MM.1S (cell line): Measurements from ENCODE around the gene PWWP2B.

Experiments
- DNase-seq: peaks from one replicate; pipeline ENCODE4 v3.0.0-alpha.2; 2015
- H2AFZ ChIP-seq: fragments of 300-600 bp; sonication (generic); 2 replicates; pipeline ENCODE4 v1.6.0; 2016; ENCODE audit warnings: antibody characterized with exemption, low read length
- H3F3A ChIP-seq: fragments of 300-600 bp; sonication (generic); 2 replicates; pipeline ENCODE4 v1.6.1; 2016; ENCODE audit warnings: mild to moderate bottlenecking, antibody characterized with exemption, low read length, moderate library complexity, mixed read lengths; ENCODE audit not compliant: insufficient read depth
- H3K27ac ChIP-seq: fragments of 300-600 bp; sonication (generic); 2 replicates; pipeline ENCODE4 v1.5.1; 2016; ENCODE audit warnings: mild to moderate bottlenecking, low read length
- H3K27me3 ChIP-seq: fragments of 300-600 bp; sonication (generic); replicated peaks from 2 replicates; pipeline ENCODE4 v1.6.0; 2016; ENCODE audit warnings: low read length; ENCODE audit not compliant: insufficient read depth
- H3K36me3 ChIP-seq: fragments of 300-600 bp; sonication (generic); replicated peaks from 2 replicates; pipeline ENCODE4 v1.6.1; 2016; ENCODE audit warnings: mild to moderate bottlenecking, low read length, mixed read lengths; ENCODE audit not compliant: insufficient read depth
- H3K4me1 ChIP-seq: fragments of 300-600 bp; sonication (generic); 2 replicates; pipeline ENCODE4 v1.6.1; 2016; ENCODE audit warnings: low read length, mixed read lengths
- H3K4me2 ChIP-seq: fragments of 300-600 bp; sonication (generic); 2 replicates; pipeline ENCODE4 v1.6.0; 2016; ENCODE audit warnings: low read depth, low read length
- H3K4me3 ChIP-seq: fragments of 300-600 bp; sonication (generic); 2 replicates; pipeline ENCODE4 v1.5.1; 2016; ENCODE audit warnings: low read length, mixed read lengths
- H3K79me2 ChIP-seq: fragments of 300-600 bp; sonication (generic); 2 replicates; pipeline ENCODE4 v1.6.1; 2016; ENCODE audit warnings: mixed run types, low read length, mixed read lengths
- H3K9ac ChIP-seq: fragments of 300-600 bp; sonication (generic); 2 replicates; pipeline ENCODE4 v1.6.1; 2016; ENCODE audit warnings: low read length, mixed read lengths
- H3K9me2 ChIP-seq: fragments of 300-600 bp; sonication (generic); replicated peaks from 2 replicates; pipeline ENCODE4 v1.6.1; 2016; ENCODE audit warnings: mild to moderate bottlenecking, low read length, mixed read lengths; ENCODE audit not compliant: insufficient read depth
- H3K9me3 ChIP-seq: fragments of 300-600 bp; sonication (generic); replicated peaks from 2 replicates; pipeline ENCODE4 v1.6.1; 2016; ENCODE audit warnings: mild to moderate bottlenecking, low read length, mixed read lengths; ENCODE audit not compliant: insufficient read depth
- H4K20me1 ChIP-seq: fragments of 300-600 bp; sonication (generic); 2 replicates; pipeline ENCODE4 v1.6.1; 2016; ENCODE audit warnings: mild to moderate bottlenecking, low read length, moderate library complexity, mixed read lengths; ENCODE audit not compliant: insufficient read depth
- EZH2 ChIP-seq: fragments of 300-600 bp; sonication (generic); optimal IDR thresholded peaks from 2 replicates; pipeline ENCODE3; 2017; ENCODE audit warnings: low read depth, mild to moderate bottlenecking, antibody characterized with exemption, low read length, mixed read lengths
- EZH2phosphoT487 ChIP-seq: fragments of 300-600 bp; sonication (generic); IDR thresholded peaks from 2 replicates; pipeline ENCODE4 v1.6.1; 2018; ENCODE audit warnings: antibody characterized with exemption, low read length
- TF ChIP-seq, protein P1 (sequence below): fragments of 300-600 bp; sonication (generic); IDR thresholded peaks from 2 replicates; pipeline ENCODE4 v1.5.1; 2016; ENCODE audit warnings: antibody characterized with exemption, low read length, mixed read lengths

PWWP2B gene

DNA sequence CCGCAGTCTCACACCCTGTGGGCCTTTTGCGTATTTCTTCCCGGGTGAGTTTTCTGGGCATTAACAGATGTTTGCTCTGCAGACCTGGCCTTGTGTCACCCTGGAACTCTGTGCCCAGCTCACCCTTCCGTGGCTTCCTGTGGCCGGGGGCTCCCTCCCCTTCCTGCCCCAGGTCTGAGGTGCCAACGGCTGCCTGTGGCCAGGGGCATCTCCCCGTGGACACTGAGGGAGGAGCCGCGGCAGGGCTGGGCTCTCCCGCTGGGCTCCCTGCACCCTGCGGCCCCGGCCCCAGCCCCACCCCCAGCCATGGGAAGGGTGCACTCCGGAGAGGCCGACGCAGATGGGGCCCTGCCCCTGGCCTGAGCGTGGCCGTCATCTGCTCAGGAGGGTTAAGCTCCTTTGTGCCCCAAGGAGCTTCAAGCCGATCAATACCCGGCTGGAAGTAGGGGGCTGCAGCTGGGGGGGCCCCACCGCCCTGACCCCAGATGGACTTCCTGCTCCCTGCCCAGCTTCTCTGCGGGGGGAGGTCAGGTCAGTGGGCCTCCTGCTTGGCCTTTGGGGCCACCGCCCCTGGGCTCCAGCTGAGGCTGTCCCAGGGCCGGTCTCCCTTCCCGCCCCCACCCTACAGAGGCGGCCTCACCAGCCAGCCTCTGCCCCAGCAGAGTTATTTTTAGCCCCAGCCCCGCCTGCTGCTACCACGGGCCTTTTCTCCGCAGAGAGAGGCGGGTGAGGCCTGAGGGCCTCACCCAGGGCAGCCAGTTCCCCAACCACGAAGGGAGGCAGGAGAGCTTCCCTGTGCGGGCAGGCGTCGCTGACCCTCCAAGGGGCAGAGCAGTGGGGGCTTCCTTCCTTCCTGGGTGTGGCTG is 24.2 kb downstream of the PWWP2B start:
- Histone ChIP-seq H3K4me3 (no peak overlapping the region), H3K27me3 (no peaks in the 10 kb centered on the region; the same call in 1 of the 2 replicates), H4K20me1 (no peaks in the 10 kb centered on the region), H3K9me3 (no peaks in the 10 kb centered on the region), H3K27ac (peak overlapping the region; percentile 29; the same call in 1 of the 2 replicates), H3K4me1 (peaks cover 4% of the 10 kb centered on the region; the same call in 1 of the 2 replicates), H2AFZ (0 out of 2 replicates have a peak overlapping the region, but pooled peaks have one; percentile 7), H3F3A (no peaks in the 10 kb centered on the region), H3K9ac (peak overlapping the region; percentile 32; the same call in 1 of the 2 replicates), H3K36me3 (no peaks in the 10 kb centered on the region), H3K9me2 (no peaks in the 10 kb centered on the region), H3K79me2 (no peaks in the 10 kb centered on the region), H3K4me2 (peak overlapping the region; percentile 45; the same call in 1 of the 2 replicates)
- TF ChIP-seq EZH2phosphoT487 = no peak
- no peak for TF ChIP-seq EZH2
- TF ChIP-seq, protein P1, sequence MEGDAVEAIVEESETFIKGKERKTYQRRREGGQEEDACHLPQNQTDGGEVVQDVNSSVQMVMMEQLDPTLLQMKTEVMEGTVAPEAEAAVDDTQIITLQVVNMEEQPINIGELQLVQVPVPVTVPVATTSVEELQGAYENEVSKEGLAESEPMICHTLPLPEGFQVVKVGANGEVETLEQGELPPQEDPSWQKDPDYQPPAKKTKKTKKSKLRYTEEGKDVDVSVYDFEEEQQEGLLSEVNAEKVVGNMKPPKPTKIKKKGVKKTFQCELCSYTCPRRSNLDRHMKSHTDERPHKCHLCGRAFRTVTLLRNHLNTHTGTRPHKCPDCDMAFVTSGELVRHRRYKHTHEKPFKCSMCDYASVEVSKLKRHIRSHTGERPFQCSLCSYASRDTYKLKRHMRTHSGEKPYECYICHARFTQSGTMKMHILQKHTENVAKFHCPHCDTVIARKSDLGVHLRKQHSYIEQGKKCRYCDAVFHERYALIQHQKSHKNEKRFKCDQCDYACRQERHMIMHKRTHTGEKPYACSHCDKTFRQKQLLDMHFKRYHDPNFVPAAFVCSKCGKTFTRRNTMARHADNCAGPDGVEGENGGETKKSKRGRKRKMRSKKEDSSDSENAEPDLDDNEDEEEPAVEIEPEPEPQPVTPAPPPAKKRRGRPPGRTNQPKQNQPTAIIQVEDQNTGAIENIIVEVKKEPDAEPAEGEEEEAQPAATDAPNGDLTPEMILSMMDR = no peak
- peak; percentile 43 for DNase-seq

GRCh38 chr10:132421847-132422751 is 25.1 kb downstream of the PWWP2B start:
- Histone ChIP-seq H3F3A (no peaks in the 10 kb centered on the region), H3K4me3 (no peak overlapping the region), H3K9me2 (no peaks in the 10 kb centered on the region), H4K20me1 (no peaks in the 10 kb centered on the region), H3K9me3 (no peaks in the 10 kb centered on the region), H3K27ac (peak overlapping the region; percentile 29; the same call in 1 of the 2 replicates), H3K4me2 (peak overlapping the region; percentile 45; the same call in 1 of the 2 replicates), H3K27me3 (no peaks in the 10 kb centered on the region; the same call in 1 of the 2 replicates), H3K79me2 (no peaks in the 10 kb centered on the region), H3K36me3 (no peaks in the 10 kb centered on the region), H2AFZ (0 out of 2 replicates have a peak overlapping the region, but pooled peaks have one; percentile 7), H3K9ac (peak overlapping the region; percentile 32; the same call in 1 of the 2 replicates), H3K4me1 (peaks cover 4% of the 10 kb centered on the region; the same call in 1 of the 2 replicates)
- DNase-seq = no peak
- TF ChIP-seq, protein P1 = no peak
- TF ChIP-seq EZH2 = no peak

GRCh38 chr10:132422903-132423825 is 26.2 kb downstream of the PWWP2B start:
- H3K9me3 ChIP-seq = no peaks in the 10 kb centered on the region
- no peaks in the 10 kb centered on the region for H3K79me2 ChIP-seq
- no peaks in the 10 kb centered on the region for H3F3A ChIP-seq
- H3K9ac ChIP-seq = no peak overlapping the region
- no peak overlapping the region for H3K4me3 ChIP-seq
- TF ChIP-seq EZH2phosphoT487 (no peak), EZH2 (no peak)
- TF ChIP-seq, protein P1 = no peak
- no peaks in the 10 kb centered on the region; the same call in 1 of the 2 replicates for H3K27me3 ChIP-seq
- no peak overlapping the region for H3K27ac ChIP-seq
- H3K4me2 ChIP-seq = no peak overlapping the region
- no peaks in the 10 kb centered on the region for H3K9me2 ChIP-seq
- no peak for DNase-seq
- peaks cover 4% of the 10 kb centered on the region; the same call in 1 of the 2 replicates for H3K4me1 ChIP-seq
- H4K20me1 ChIP-seq = no peaks in the 10 kb centered on the region
- no peak overlapping the region for H2AFZ ChIP-seq
- H3K36me3 ChIP-seq = no peaks in the 10 kb centered on the region
